Mucosa of stomach (tissue), 1 donor: ENCODE results near the gene SOBP.
"Not testable (repeated sequence)": the region's sequence is repeated elsewhere in the genome, so short reads cannot be mapped to it uniquely, and the experiment has no call there.

Experiments used
- H3K27me3 ChIP-seq: one replicate; pipeline ENCODE4 v1.7.0; 2013; ENCODE audit warnings: mild to moderate bottlenecking, low read length; ENCODE audit not compliant: control insufficient read depth, insufficient read depth
- H3K36me3 ChIP-seq: one replicate; pipeline ENCODE4 v1.7.0; 2013; ENCODE audit warnings: low read length; ENCODE audit not compliant: control insufficient read depth, insufficient read depth
- H3K4me1 ChIP-seq: one replicate; pipeline ENCODE4 v1.7.0; 2013; ENCODE audit warnings: mild to moderate bottlenecking, low read length; ENCODE audit not compliant: control insufficient read depth, insufficient read depth
- H3K4me3 ChIP-seq: one replicate; pipeline ENCODE4 v1.7.0; 2013; ENCODE audit warnings: low read length
- H3K9ac ChIP-seq: one replicate; pipeline ENCODE4 v1.7.0; 2013; ENCODE audit warnings: mild to moderate bottlenecking, low read length, moderate library complexity
- H3K9me3 ChIP-seq: one replicate; pipeline ENCODE4 v1.7.0; 2013; ENCODE audit warnings: mild to moderate bottlenecking, low read length, moderate library complexity; ENCODE audit not compliant: control insufficient read depth
- donor health status: Pancreatic carcinoma.

The SOBP gene

DNA sequence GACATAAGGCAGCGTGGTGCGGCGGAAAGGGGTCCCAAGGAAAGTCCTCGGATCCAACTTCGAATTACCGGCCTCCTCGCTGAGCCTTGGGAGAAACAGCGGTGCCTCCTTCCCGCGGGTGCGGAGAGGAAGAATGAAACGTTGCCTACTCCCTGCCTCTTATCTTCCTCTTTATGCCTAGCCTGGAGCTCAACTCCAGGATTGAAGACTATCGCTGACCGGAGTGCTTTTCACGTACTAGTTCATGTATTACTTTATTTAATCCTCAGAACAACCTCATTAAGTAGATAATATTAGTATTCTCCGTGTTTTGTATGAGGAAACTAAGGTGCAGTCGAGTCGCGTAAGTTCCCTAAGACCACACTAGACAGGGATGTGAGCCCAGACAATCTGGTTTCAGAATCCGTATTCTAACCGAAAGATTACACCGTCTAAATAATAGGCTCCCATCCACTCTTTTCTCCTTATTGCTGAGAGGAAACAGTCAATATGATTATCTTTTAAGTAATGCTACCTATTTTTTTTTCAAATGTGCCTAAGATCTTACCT lies 29.8 kb upstream of the SOBP start:
- Histone ChIP-seq H3K9me3 (no peaks in the 10 kb centered on the region), H3K9ac (peak overlapping the region; percentile 86), H3K4me3 (peak overlapping the region; percentile 65)

DNA sequence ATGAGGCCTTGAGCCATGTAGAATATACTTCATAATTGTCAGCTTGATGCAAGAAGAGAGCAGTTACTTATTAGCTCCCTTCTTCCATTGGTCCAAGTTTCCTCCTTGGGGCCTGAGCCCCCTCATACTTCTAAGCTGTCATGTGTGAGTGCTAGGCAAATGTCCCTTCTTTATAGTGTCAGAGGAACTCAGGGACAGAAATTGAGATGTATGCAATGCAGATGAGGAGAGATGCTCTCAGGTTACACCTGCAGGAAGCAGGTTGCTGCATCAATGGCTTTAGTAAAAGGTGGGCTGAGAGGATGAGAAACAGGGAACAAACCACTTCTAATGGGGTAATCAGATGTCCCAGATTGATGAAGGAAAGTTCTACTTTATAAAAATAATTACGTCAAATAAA lies 23.9 kb upstream of the SOBP start:
- H3K4me1 ChIP-seq: no peaks in the 10 kb centered on the region
- no peak overlapping the region for H3K9ac ChIP-seq
- H3K9me3 ChIP-seq: no peaks in the 10 kb centered on the region
- H3K27me3 ChIP-seq: no peaks in the 10 kb centered on the region
- no peaks in the 10 kb centered on the region for H3K36me3 ChIP-seq
- H3K4me3 ChIP-seq: no peak overlapping the region

More for the DNA sequence above, 29.8 kb upstream of the SOBP start:
- Histone ChIP-seq H3K36me3 (no peaks in the 10 kb centered on the region), H3K4me1 (no peaks in the 10 kb centered on the region), H3K27me3 (no peaks in the 10 kb centered on the region)

DNA sequence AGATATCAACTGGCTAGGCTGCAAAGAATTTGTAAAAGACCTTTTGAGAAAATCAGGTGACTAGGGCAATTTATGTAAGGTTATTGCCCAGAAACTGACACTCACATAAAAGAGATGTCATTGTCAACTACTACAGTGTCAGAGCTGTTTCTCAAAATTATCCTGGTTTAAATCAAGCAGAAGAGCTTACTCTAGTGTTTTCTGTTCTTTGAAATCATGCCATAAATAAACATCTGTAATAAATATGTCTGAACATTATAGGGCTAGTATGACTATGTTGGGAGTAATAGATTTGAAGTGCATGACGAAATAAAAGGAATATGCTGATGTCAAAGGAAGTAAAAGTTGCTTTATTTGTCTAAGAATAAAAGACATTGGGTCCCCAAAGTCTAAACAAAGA lies 19.6 kb upstream of the SOBP start:
- Histone ChIP-seq H3K4me3 (no peak overlapping the region), H3K4me1 (no peaks in the 10 kb centered on the region), H3K36me3 (no peaks in the 10 kb centered on the region), H3K27me3 (no peaks in the 10 kb centered on the region), H3K9me3 (no peaks in the 10 kb centered on the region), H3K9ac (no peak overlapping the region)

DNA sequence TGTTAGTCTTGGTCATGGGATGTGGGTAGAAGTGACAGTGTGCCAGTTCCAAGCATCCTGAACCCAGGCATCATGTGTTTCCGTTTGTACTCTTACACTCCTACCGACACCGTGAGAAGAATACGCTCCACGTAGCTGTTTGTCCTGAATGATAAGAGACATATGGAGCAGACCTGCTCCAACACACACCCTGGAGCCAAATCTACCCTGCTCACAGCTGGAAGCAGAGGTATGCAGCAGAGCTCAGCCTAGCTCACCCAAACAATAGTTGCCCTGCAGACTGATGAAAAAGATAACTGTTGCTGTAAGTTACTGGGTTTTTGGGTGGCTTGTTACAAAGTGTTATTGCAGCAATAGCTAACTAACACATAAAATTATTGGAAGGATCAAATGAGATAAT lies 16.3 kb upstream of the SOBP start:
- Histone ChIP-seq H3K9ac (no peak overlapping the region), H3K4me1 (no peaks in the 10 kb centered on the region), H3K27me3 (no peaks in the 10 kb centered on the region), H3K36me3 (no peaks in the 10 kb centered on the region), H3K4me3 (no peak overlapping the region), H3K9me3 (no peaks in the 10 kb centered on the region)

DNA sequence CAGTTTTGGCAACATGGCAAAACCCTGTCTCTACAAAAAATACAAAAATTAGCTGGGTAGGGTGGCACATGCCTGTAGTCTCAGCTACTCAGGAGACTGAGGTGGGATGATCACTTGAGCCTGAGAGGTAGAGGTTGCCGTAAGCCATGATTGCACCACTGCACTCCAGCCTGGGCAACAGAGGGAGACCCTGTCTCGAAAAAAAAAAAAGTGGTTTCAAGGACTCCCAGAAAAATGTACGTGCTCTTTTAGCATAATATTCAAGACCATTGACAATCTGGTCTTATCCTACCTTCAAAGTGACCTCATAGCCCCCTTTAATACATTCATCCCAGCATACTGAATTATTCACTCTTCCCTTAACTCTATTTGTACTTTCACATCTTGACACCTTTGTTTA lies 14.6 kb upstream of the SOBP start:
- not testable (repeated sequence) for H3K27me3 ChIP-seq

DNA sequence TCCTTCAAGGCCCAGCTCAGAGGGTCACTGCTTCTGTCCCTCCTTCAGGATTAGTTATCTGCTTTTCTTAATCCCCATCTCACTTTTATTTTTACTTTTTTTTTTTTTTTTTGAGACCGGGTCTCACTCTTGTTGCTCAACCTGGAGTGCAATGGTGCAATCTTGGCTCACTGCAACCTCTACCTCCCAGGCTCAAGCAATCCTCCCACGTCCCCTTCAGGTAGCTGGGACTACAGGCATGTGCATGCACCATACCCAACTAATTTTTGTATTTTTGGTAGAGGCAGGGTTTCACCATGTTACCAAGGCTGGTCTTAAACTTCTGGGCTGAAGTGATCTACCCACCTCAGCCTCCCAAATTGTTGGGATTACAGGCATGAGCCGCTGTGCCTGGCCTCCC lies 14.1 kb upstream of the SOBP start:
- not testable (repeated sequence) for H3K9ac ChIP-seq, H3K4me1 ChIP-seq, H3K4me3 ChIP-seq, H3K9me3 ChIP-seq, H3K36me3 ChIP-seq, H3K27me3 ChIP-seq

More for the DNA sequence above, 14.6 kb upstream of the SOBP start:
- not testable (repeated sequence) for H3K4me3 ChIP-seq, H3K4me1 ChIP-seq, H3K9ac ChIP-seq, H3K36me3 ChIP-seq, H3K9me3 ChIP-seq

DNA sequence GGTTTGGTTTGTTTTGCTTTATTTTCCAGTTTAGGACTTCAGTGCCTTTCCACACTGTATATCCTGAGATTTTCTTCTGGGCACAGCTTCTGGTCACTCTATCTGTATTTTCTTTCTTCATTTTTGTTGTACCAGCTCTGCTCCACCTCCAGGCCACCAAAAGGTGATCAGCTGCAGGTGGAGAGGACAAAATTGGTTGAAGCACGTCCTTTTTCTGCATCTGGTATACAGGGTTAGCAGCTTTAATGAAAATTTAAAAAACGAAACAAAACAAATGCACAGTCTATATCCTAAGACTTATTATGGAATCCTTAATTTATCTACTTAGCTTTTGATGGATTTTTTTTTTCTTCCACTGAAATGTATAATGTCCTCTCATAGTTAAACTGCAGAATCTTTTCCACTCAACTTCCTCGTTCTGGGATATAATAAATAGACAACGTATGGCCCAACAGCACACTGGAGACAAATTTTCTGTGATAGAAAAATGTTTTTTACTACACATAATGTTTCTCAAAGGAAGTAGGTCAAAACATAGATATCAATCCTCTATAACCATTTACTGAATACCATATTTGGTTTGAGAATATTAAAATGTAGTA lies 10.7 kb upstream of the SOBP start:
- Histone ChIP-seq H3K4me3 (no peak overlapping the region), H3K4me1 (no peaks in the 10 kb centered on the region), H3K9me3 (no peaks in the 10 kb centered on the region), H3K27me3 (no peaks in the 10 kb centered on the region), H3K36me3 (no peaks in the 10 kb centered on the region), H3K9ac (no peak overlapping the region)

DNA sequence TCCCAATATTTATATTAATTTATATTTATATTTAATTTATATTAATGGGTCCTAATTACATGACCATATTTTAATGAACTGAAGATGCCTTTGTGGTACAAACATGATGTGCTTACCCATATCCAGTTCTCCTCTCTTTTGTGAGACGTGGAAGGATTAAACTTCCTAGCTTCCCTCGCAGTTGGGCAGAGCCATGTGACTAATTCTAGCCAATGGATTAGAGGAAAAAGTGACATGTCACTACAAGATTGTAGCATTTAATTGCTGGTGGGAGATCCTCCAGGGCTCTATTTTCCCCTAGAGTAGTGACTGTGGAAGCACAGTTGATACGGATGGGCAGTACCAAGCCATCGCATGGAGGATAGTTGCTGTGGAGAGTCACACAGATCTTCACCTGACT lies 4.8 kb upstream of the SOBP start:
- no peaks in the 10 kb centered on the region for H3K36me3 ChIP-seq
- no peak overlapping the region for H3K9ac ChIP-seq
- H3K4me1 ChIP-seq: peaks cover 4% of the 10 kb centered on the region
- peaks cover 18% of the 10 kb centered on the region for H3K27me3 ChIP-seq
- H3K9me3 ChIP-seq: no peaks in the 10 kb centered on the region
- no peak overlapping the region for H3K4me3 ChIP-seq

DNA sequence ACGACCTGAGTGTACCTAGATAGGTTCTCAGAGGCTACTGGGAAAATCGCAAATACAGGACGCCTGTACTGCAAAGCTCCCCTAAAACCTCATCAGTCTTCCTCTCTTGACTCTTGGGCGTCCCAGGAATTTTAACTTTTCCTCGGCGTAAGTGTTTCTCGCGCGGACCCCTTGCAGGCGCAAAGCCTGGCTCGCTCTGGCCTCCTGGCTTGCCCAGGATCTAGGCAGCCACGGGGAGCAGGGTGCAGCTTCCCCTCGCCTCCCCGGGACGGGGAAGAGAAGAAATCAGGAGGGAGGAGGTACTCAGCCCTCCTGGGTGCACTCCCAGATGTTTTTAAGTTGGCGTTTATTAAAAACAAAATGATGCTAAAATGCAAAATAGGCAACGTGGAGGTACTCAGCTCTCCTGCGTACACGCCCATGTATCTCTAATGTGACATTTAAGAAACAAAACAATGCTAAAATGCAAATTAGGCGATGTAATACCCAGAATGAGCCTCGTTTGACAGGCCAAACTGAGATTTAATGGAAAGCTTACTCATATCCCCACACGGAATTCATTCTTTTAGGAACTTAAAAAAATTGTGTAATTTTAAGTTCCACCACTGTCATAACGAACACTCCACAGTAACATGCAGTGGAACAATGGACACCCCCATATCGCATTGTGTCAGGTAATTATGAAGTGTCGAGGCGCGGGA lies 1.6 kb upstream of the SOBP start:
- no peaks in the 10 kb centered on the region for H3K36me3 ChIP-seq
- no peaks in the 10 kb centered on the region for H3K9me3 ChIP-seq
- peaks cover 42% of the 10 kb centered on the region for H3K27me3 ChIP-seq
- peak overlapping the region; percentile 60 for H3K4me3 ChIP-seq
- peak overlapping the region; percentile 31 for H3K9ac ChIP-seq
- H3K4me1 ChIP-seq: peaks cover 4% of the 10 kb centered on the region

DNA sequence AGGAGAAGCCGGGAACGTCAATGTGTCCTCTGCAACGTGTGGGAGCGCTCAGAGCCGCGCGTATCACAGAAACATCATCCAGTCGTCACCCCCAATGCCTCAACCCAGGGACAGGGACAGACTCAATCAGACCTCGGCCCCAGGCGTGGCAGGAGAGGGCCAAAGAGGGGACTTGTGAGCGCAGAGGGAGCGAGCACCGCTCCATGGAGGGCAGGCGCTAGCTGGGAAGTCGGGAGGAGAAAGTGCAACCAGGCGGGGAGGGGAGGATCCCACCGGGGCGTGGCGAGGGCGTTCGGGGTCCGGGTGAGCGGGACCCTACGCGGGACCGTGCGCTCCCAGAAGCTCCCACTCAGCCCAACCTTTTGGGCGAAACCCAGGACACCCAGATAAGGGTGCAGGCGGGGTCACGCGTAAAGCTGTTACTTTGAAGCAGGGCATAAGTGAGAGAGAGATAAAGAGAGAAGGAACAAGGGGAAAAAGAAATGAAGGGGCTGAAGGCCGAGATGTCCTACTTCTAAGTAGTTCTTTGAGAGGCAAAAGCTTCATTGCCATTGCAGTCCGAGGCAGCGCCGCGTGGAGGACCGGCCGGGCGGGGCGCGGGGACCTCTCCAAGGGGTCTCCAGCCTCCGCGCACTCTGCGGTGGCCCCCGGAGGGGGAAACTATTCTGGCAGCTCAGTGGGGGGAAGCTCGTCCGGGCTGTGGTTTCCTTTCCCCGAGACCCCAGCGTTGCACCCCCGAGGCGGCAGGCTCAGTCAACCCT lies 862 bp upstream of the SOBP start:
- Histone ChIP-seq H3K9ac (peak overlapping the region; percentile 31), H3K4me1 (peaks cover 9% of the 10 kb centered on the region), H3K9me3 (no peaks in the 10 kb centered on the region), H3K4me3 (peak overlapping the region; percentile 60), H3K36me3 (no peaks in the 10 kb centered on the region), H3K27me3 (peaks cover 42% of the 10 kb centered on the region)

DNA sequence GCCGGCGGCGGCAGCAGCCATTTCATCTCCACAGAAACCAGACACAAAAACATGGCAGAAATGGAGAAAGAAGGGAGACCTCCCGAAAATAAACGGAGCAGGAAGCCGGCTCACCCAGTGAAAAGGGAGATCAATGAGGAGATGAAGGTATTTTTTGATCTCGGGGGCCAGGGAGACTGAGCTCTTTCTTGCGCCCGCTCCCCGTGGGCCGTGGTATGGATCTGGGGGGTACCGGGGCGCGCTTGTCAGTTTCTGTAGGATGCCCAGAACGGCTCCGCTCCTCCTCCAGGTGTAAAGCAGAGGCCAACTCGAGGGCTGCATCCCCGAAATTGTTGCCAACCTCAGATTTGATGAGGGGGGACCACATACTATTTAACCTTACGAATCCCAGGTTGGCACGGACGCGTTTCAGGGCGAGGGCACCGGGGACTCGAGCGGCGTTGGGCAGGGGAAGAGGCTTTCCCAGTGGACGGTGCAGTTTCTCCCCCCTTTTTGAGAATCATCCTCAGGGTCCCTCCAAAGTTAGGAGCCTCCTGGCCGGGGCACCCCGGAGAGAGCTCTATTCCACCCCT lies 735 bp downstream of the SOBP start:
- peaks cover 25% of the 10 kb centered on the region for H3K4me1 ChIP-seq
- H3K4me3 ChIP-seq: peak overlapping the region; percentile 54
- H3K9me3 ChIP-seq: no peaks in the 10 kb centered on the region
- H3K36me3 ChIP-seq: no peaks in the 10 kb centered on the region
- peak overlapping the region; percentile 62 for H3K9ac ChIP-seq
- H3K27me3 ChIP-seq: peaks cover 42% of the 10 kb centered on the region

DNA sequence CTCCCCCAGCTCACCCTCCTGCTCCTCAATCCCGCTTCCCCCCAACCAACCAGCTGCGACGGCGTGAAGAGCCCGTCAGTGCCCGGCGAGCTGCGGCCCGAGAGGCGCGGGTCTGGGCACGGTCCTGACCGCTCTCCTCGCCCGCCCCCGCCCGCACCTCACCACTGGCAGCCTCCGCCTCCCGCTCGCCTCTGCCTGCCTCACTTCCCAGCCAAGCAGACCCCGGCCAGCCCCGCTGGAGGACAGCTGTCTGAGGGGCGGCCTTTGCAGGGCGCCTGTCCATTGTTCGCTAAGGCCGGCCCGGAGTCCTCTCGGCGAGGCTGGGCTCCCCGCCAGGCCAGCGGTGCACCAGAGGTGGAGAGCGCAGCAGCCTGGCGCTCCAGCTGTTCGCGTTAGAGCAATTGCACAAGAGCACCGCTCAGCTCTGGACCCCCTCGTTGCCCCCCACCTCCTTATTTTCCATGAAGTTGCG lies 1.3 kb downstream of the SOBP start:
- Histone ChIP-seq H3K27me3 (peaks cover 42% of the 10 kb centered on the region), H3K4me3 (peak overlapping the region; percentile 54), H3K9me3 (no peaks in the 10 kb centered on the region), H3K36me3 (no peaks in the 10 kb centered on the region), H3K9ac (peak overlapping the region; percentile 62), H3K4me1 (peaks cover 30% of the 10 kb centered on the region)
